ENCODE measurements around the gene ACSL1. TPM values are rescaled to one million over a fixed set of nuclear protein-coding genes. Genes with fewer than 3 reads are reported as not detected.
A peak's percentile ranks its signal among the peaks of the same experiment; 100 is the strongest.

The ACSL1 gene
- polyA plus RNA-seq, 2 donors, result 41.9 to 46.5 TPM

DNA sequence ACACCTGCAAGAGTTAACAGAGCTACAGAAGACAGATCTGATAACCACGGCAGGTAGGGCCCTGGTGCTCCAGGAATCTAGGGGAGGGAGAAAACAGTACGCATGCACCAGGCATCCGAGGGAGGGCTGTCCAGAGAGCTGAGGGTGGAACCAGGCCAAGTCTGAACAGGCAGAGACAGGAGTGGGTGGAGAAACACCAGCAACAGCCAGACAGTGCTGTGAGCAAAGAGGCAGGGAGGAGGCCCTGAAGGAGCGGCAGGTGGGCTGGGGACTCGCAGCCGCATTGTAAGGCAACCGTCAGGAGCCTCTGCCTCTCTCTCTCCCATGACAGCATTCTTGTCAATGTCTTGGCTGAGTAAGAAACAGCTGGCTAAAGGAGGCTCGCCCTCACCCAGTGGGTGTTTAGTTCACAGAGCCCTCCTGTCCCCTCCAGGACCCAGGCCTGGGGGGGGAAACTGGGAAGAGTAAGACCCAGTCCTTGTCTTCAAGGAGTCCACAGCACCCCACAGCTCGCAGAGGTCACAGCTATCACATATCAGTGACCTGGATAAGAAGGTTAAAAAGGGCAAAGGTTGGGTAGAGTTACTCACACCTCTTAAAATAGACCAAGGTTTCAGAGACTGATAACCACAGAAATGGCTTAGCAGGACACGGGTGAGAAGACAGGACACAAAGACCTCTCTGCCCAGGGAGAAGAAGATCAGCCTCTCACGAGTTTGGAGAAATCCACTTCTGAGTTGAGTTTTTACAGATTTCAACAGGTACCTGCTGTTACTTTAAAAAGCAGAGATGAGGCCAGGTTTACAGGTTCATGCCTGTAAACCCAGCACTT lies 10.5 kb downstream of the ACSL1 start:
- peaks cover 7 to 11% of the 10 kb centered on the region in 2 donors for H3K4me1 ChIP-seq (ENCODE audit: control insufficient read depth in 2 of 2, insufficient read depth in 2 of 2, low read length in 1 of 2)
- no peak overlapping the region for H3K4me3 ChIP-seq (ENCODE audit: low read depth in 1 of 2, low read length in 2 of 2)

GRCh38 chr4:184814686-184815045 lies 11.1 kb downstream of the ACSL1 start:
- 27 to 40% methylated on average over 5 of the region's 5 CpGs for WGBS, 2 donors
- H3K27ac ChIP-seq (ENCODE audit: low read depth in 2 of 2, low read length in 1 of 2), result peak overlapping the region; percentile 26 to 89
- H3K4me3 ChIP-seq (ENCODE audit: low read depth in 1 of 2, low read length in 2 of 2), result no peak overlapping the region
- no peaks in the 10 kb centered on the region for H3K36me3 ChIP-seq (ENCODE audit: control insufficient read depth in 2 of 2, insufficient read depth in 2 of 2, low read length in 1 of 2)
- H3K27me3 ChIP-seq (ENCODE audit: control insufficient read depth in 1 of 2, insufficient read depth in 2 of 2, low read length in 2 of 2), result no peaks in the 10 kb centered on the region
- no peaks in the 10 kb centered on the region for H3K9me3 ChIP-seq (ENCODE audit: control insufficient read depth in 2 of 2, insufficient read depth in 1 of 2, low read depth in 1 of 2, low read length in 1 of 2)
- H3K4me1 ChIP-seq (ENCODE audit: control insufficient read depth in 2 of 2, insufficient read depth in 2 of 2, low read length in 1 of 2), result peaks cover 7 to 11% of the 10 kb centered on the region in 2 donors

More for the DNA sequence above, 10.5 kb downstream of the ACSL1 start:
- Histone ChIP-seq H3K9me3 (ENCODE audit: control insufficient read depth in 2 of 2, insufficient read depth in 1 of 2, low read depth in 1 of 2, low read length in 1 of 2) (no peaks in the 10 kb centered on the region), H3K36me3 (ENCODE audit: control insufficient read depth in 2 of 2, insufficient read depth in 2 of 2, low read length in 1 of 2) (no peaks in the 10 kb centered on the region), H3K27ac (ENCODE audit: low read depth in 2 of 2, low read length in 1 of 2) (peak overlapping the region; percentile 52 to 89), H3K27me3 (ENCODE audit: control insufficient read depth in 1 of 2, insufficient read depth in 2 of 2, low read length in 2 of 2) (no peaks in the 10 kb centered on the region)
- 21 to 23% methylated on average over 11 of the region's 11 CpGs for WGBS, 2 donors

- Histone ChIP-seq H3K4me1 (ENCODE audit: control insufficient read depth in 2 of 2, insufficient read depth in 2 of 2, low read length in 1 of 2) (peaks cover 5 to 14% of the 10 kb centered on the region in 2 donors), H3K27me3 (ENCODE audit: control insufficient read depth in 1 of 2, insufficient read depth in 2 of 2, low read length in 2 of 2) (no peaks in the 10 kb centered on the region), H3K9me3 (ENCODE audit: control insufficient read depth in 2 of 2, insufficient read depth in 1 of 2, low read depth in 1 of 2, low read length in 1 of 2) (no peaks in the 10 kb centered on the region), H3K4me3 (ENCODE audit: low read depth in 1 of 2, low read length in 2 of 2) (no peak overlapping the region), H3K36me3 (ENCODE audit: control insufficient read depth in 2 of 2, insufficient read depth in 2 of 2, low read length in 1 of 2) (no peaks in the 10 kb centered on the region), H3K27ac (ENCODE audit: low read depth in 2 of 2, low read length in 1 of 2) (no peak overlapping the region)
- WGBS, 2 donors, result 42 to 52% methylated on average over 8 of the region's 8 CpGs
Measured at GRCh38 chr4:184812651-184813181, 13.1 kb downstream of the ACSL1 start.

GRCh38 chr4:184812199-184812542 lies 13.6 kb downstream of the ACSL1 start:
- H3K27ac ChIP-seq (ENCODE audit: low read depth in 2 of 2, low read length in 1 of 2), result no peak overlapping the region
- H3K9me3 ChIP-seq (ENCODE audit: control insufficient read depth in 2 of 2, insufficient read depth in 1 of 2, low read depth in 1 of 2, low read length in 1 of 2), result no peaks in the 10 kb centered on the region
- no peaks in the 10 kb centered on the region for H3K27me3 ChIP-seq (ENCODE audit: control insufficient read depth in 1 of 2, insufficient read depth in 2 of 2, low read length in 2 of 2)
- H3K36me3 ChIP-seq (ENCODE audit: control insufficient read depth in 2 of 2, insufficient read depth in 2 of 2, low read length in 1 of 2), result no peaks in the 10 kb centered on the region
- H3K4me1 ChIP-seq (ENCODE audit: control insufficient read depth in 2 of 2, insufficient read depth in 2 of 2, low read length in 1 of 2), result peaks cover 5 to 14% of the 10 kb centered on the region in 2 donors
- 79 to 90% methylated on average over 6 of the region's 6 CpGs for WGBS, 2 donors
- no peak overlapping the region for H3K4me3 ChIP-seq (ENCODE audit: low read depth in 1 of 2, low read length in 2 of 2)

DNA sequence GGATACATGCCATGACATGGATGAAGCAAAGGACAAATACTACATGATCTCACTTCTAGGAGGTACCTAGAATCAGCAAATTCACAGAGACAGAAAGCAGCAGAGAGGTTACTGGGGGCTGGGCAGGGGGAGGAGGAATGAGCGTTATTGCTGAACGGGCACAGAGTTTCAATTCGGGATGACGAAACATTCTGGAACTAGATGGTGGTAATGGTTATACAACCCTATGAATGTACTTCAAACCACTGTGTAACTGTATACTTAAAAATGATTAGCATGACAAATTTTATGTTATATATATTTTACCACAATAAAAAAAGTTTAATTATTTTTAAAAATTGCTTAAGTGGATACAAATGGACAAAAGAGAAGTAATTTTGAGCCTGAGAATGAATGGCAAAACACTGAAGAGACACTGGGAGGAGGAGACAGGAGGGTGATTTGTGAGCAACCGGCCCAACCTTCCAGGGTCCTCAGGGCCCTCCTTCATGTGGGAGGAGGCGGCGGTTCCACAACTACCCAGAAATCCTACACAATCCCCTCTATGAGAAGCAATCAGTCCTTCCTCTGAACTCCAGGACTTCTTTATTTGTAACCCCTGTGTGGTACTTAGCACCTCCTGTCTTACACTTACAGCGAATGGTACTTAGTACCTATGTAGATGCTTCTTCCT lies 14.1 kb downstream of the ACSL1 start:
- H3K27ac ChIP-seq (ENCODE audit: low read depth in 2 of 2, low read length in 1 of 2), result no peak overlapping the region
- H3K4me1 ChIP-seq (ENCODE audit: control insufficient read depth in 2 of 2, insufficient read depth in 2 of 2, low read length in 1 of 2), result peaks cover 5 to 14% of the 10 kb centered on the region in 2 donors
- no peaks in the 10 kb centered on the region for H3K27me3 ChIP-seq (ENCODE audit: control insufficient read depth in 1 of 2, insufficient read depth in 2 of 2, low read length in 2 of 2)
- WGBS, 2 donors, result 92 to 95% methylated on average over 8 of the region's 8 CpGs
- no peak overlapping the region for H3K4me3 ChIP-seq (ENCODE audit: low read depth in 1 of 2, low read length in 2 of 2)
- H3K9me3 ChIP-seq (ENCODE audit: control insufficient read depth in 2 of 2, insufficient read depth in 1 of 2, low read depth in 1 of 2, low read length in 1 of 2), result no peaks in the 10 kb centered on the region
- H3K36me3 ChIP-seq (ENCODE audit: control insufficient read depth in 2 of 2, insufficient read depth in 2 of 2, low read length in 1 of 2), result no peaks in the 10 kb centered on the region

- Histone ChIP-seq H3K36me3 (ENCODE audit: control insufficient read depth in 2 of 2, insufficient read depth in 2 of 2, low read length in 1 of 2) (no peaks in the 10 kb centered on the region), H3K27me3 (ENCODE audit: control insufficient read depth in 1 of 2, insufficient read depth in 2 of 2, low read length in 2 of 2) (no peaks in the 10 kb centered on the region), H3K27ac (ENCODE audit: low read depth in 2 of 2, low read length in 1 of 2) (no peak overlapping the region), H3K4me3 (ENCODE audit: low read depth in 1 of 2, low read length in 2 of 2) (no peak overlapping the region), H3K4me1 (ENCODE audit: control insufficient read depth in 2 of 2, insufficient read depth in 2 of 2, low read length in 1 of 2) (peaks cover 5 to 19% of the 10 kb centered on the region in 2 donors), H3K9me3 (ENCODE audit: control insufficient read depth in 2 of 2, insufficient read depth in 1 of 2, low read depth in 1 of 2, low read length in 1 of 2) (no peaks in the 10 kb centered on the region)
- WGBS, 2 donors, result 85 to 89% methylated on average over 10 of the region's 10 CpGs
Measured at GRCh38 chr4:184810720-184811119, 15.0 kb downstream of the ACSL1 start.

DNA sequence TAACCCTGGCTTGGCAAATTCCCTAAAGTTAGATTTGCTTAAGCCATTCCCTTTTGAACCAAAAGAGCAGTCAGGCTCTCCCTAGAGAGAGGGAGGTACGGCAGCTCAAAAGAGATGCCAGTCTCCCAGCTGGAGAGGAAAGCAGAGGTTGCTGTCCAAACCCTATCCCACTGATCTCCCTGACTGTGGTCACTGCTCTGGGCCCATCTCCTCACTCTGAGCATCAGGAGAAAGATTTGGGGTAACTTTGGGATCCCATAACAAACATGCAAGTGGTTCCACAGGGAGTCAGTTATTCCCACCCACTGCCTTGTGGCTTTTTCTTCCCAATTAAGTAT lies 17.1 kb downstream of the ACSL1 start:
- Histone ChIP-seq H3K27ac (ENCODE audit: low read depth in 2 of 2, low read length in 1 of 2) (peak overlapping the region in 1 of 2 donors; percentile 26), H3K4me3 (ENCODE audit: low read depth in 1 of 2, low read length in 2 of 2) (no peak overlapping the region), H3K9me3 (ENCODE audit: control insufficient read depth in 2 of 2, insufficient read depth in 1 of 2, low read depth in 1 of 2, low read length in 1 of 2) (no peaks in the 10 kb centered on the region), H3K36me3 (ENCODE audit: control insufficient read depth in 2 of 2, insufficient read depth in 2 of 2, low read length in 1 of 2) (no peaks in the 10 kb centered on the region), H3K4me1 (ENCODE audit: control insufficient read depth in 2 of 2, insufficient read depth in 2 of 2, low read length in 1 of 2) (peaks cover 0 to 18% of the 10 kb centered on the region in 2 donors), H3K27me3 (ENCODE audit: control insufficient read depth in 1 of 2, insufficient read depth in 2 of 2, low read length in 2 of 2) (no peaks in the 10 kb centered on the region)
- WGBS, 2 donors, result 53 to 62% methylated on average over 1 of the region's 1 CpG

DNA sequence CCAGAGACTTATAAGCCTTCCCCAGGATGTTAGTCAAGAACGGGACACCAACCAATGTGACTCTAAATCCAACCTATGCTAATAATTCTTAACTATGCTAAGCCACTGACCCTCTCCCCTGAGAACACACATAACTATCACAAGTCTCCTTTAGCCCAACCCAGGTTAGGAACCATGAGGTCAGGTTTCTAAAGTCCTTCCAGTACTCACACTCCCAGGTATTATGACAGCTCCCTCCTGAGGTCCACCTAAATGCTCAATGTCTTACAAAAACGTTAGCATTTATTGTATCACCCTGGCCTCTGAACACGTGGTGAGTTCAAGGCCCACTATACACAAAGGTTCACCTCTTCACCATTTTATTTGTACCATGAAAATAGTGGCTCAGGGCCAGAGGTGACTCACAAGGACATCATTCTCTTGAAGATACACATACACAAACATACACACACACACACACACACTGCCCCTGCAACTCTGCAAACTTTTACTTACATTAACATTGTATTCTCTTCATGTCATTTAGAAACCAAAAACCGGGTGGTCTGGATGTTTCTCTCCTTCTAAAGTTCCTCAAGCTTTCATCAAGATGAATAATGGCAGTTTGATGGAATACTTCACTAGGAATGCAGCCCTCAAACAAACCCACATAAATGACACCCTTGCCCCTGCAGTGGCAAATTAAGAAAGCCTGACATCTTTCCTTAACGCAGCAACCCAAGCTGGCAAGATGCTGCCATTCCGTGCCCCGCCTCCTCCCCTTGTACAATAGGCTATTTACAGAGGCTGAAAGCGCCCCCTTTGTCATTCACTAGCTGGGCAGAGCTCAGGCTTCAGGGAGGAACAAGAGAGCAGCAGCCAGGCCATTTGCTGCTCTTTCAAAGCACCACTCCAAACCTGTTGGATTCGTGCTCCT lies 17.7 kb downstream of the ACSL1 start:
- Histone ChIP-seq H3K27me3 (ENCODE audit: control insufficient read depth in 1 of 2, insufficient read depth in 2 of 2, low read length in 2 of 2) (no peaks in the 10 kb centered on the region), H3K27ac (ENCODE audit: low read depth in 2 of 2, low read length in 1 of 2) (peak overlapping the region in 1 of 2 donors; percentile 26), H3K9me3 (ENCODE audit: control insufficient read depth in 2 of 2, insufficient read depth in 1 of 2, low read depth in 1 of 2, low read length in 1 of 2) (no peaks in the 10 kb centered on the region), H3K4me3 (ENCODE audit: low read depth in 1 of 2, low read length in 2 of 2) (no peak overlapping the region), H3K36me3 (ENCODE audit: control insufficient read depth in 2 of 2, insufficient read depth in 2 of 2, low read length in 1 of 2) (no peaks in the 10 kb centered on the region), H3K4me1 (ENCODE audit: control insufficient read depth in 2 of 2, insufficient read depth in 2 of 2, low read length in 1 of 2) (peaks cover 0 to 16% of the 10 kb centered on the region in 2 donors)
- 40 to 53% methylated on average over 9 of the region's 9 CpGs for WGBS, 2 donors

- H3K36me3 ChIP-seq (ENCODE audit: control insufficient read depth in 2 of 2, insufficient read depth in 2 of 2, low read length in 1 of 2), result no peaks in the 10 kb centered on the region
- H3K27me3 ChIP-seq (ENCODE audit: control insufficient read depth in 1 of 2, insufficient read depth in 2 of 2, low read length in 2 of 2), result no peaks in the 10 kb centered on the region
- peak overlapping the region in 1 of 2 donors; percentile 57 for H3K27ac ChIP-seq (ENCODE audit: low read depth in 2 of 2, low read length in 1 of 2)
- WGBS, 2 donors, result 54 to 58% methylated on average over 3 of the region's 3 CpGs
- no peaks in the 10 kb centered on the region for H3K9me3 ChIP-seq (ENCODE audit: control insufficient read depth in 2 of 2, insufficient read depth in 1 of 2, low read depth in 1 of 2, low read length in 1 of 2)
- H3K4me1 ChIP-seq (ENCODE audit: control insufficient read depth in 2 of 2, insufficient read depth in 2 of 2, low read length in 1 of 2), result peaks cover 4 to 19% of the 10 kb centered on the region in 2 donors
- H3K4me3 ChIP-seq (ENCODE audit: low read depth in 1 of 2, low read length in 2 of 2), result no peak overlapping the region
Measured at GRCh38 chr4:184807256-184807655, 18.5 kb downstream of the ACSL1 start.

Data from esophagus (tissue), 2 donors.